Glomerular visceral epithelial cell (primary cell): Measurements from ENCODE around the gene OSBP2.
"Not testable (repeated sequence)": the region's sequence is repeated elsewhere in the genome, so short reads cannot be mapped to it uniquely, and the experiment has no call there.

Experiments
- DNase-seq: peaks from one replicate; pipeline ENCODE4 v3.0.0-alpha.2; 2016; ENCODE audit errors: extremely low spot score

The OSBP2 gene

GRCh38 chr22:30718491-30718890 lies 23.8 kb downstream of the OSBP2 start:
- DNase-seq = no peak

DNA sequence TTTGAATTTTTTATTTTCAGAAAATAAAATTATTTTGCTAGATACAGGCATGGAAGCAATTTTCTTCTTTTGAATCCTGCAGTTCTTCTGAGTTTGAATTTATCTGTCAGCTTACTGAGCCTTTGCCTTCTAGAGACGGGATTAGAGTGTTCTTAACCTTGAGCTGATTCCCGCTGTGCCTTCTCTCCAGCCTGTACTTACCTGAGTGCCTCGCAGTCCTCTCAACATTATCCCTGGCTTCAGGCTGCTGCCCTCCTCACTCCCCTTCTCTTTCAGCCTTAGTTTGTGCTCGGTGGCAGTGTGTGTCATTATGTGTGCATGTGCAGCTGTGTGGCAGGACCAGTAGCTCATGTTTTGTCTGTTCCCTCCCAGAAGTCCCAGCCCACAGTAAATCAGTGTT lies 24.3 kb downstream of the OSBP2 start:
- no peak for DNase-seq

GRCh38 chr22:30720263-30720837 lies 25.7 kb downstream of the OSBP2 start:
- DNase-seq = no peak

DNA sequence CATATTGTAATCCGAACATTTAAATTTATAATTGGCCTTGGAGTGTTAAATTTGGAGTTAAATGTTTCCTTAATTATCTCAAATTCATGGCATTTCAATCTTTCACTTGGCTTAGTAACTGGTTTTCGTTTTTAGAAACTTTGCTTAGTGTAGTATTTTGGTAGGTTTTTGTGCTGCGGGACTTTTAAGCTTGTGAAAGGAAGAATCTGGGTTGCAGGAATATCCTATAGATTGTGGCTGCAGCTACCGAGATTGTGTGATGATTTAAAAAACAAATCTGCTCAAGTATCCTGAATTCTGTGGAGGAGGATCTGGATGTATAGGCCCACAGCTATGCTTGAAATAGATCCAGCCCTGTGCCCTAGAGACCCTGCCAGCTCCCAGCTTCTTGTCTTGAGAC lies 27.1 kb downstream of the OSBP2 start:
- DNase-seq = no peak

DNA sequence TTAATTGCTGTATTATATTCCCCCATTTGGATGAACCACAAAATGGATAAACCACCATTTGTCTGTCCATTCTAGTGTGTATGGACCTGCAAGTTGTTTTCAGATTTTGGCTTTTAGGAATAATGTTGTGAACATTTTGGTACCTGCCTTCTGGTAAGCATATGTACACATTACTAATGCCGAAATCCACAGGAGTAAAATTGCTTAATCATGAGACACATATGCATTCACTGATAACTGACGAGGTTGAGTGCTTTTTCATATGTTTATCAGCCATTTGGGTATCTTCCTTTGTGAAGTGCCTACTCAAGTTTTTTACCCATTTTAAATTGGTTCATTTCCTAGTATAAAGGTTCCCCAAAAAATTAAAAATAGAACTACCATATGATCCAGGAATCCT lies 34.2 kb downstream of the OSBP2 start:
- no peak for DNase-seq

DNA sequence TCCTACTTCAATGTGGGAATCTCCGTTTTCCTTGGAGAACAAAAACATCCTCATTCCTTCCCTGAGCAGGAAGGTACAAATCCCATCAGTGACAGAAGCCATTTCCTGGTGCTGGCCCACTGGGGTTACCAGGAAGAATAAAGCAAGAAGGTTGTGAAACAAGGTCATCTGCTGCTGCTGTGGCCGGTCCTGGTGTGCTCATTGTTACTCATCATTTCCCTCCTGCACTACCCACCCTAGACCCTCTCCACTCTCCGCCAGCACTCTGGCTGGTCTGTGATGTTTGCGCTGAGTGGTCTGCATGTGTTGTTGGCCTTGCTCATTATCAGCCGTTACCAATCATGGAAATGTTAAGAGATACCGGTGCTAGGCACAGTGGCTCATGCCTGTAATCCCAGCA lies 37.0 kb downstream of the OSBP2 start:
- DNase-seq = no peak

GRCh38 chr22:30732426-30732825 lies 37.8 kb downstream of the OSBP2 start:
- no peak for DNase-seq

GRCh38 chr22:30733181-30733631 lies 38.5 kb downstream of the OSBP2 start:
- peak; percentile 1 for DNase-seq

GRCh38 chr22:30740007-30740406 lies 45.3 kb downstream of the OSBP2 start:
- not testable (repeated sequence) for DNase-seq

- DNase-seq = not testable (repeated sequence)
Measured at GRCh38 chr22:30740511-30740910, 45.8 kb downstream of the OSBP2 start.

- DNase-seq = no peak
Measured at GRCh38 chr22:30742291-30743256, 47.9 kb downstream of the OSBP2 start.

GRCh38 chr22:30743257-30744020 lies 48.8 kb downstream of the OSBP2 start:
- DNase-seq = no peak

GRCh38 chr22:30744224-30744623 lies 49.5 kb downstream of the OSBP2 start:
- no peak for DNase-seq

- no peak for DNase-seq
Measured at GRCh38 chr22:30747493-30747892, 52.8 kb downstream of the OSBP2 start.

GRCh38 chr22:30749272-30749671 lies 54.6 kb downstream of the OSBP2 start:
- no peak for DNase-seq

DNA sequence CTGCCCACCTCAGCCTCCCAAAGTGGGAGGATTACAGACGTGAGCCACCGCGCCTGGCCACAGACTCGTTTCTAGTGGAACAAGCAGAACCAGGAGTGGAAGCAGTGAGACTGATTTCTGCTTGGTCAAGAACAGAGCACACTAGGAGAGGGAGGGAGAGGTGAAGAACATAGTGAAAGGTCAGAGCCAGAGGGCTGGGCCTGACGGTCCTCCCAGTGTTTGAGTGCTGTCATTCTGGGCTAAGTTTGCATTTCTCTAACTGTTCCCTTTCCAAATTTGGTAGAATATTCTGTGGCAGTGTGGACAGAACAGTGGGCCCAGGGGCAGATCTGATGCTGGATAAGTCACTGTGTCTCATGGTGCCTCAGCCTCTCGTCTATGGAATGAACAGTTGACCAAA lies 55.2 kb downstream of the OSBP2 start:
- DNase-seq = no peak

GRCh38 chr22:30751529-30751928 lies 56.9 kb downstream of the OSBP2 start:
- DNase-seq = no peak

DNA sequence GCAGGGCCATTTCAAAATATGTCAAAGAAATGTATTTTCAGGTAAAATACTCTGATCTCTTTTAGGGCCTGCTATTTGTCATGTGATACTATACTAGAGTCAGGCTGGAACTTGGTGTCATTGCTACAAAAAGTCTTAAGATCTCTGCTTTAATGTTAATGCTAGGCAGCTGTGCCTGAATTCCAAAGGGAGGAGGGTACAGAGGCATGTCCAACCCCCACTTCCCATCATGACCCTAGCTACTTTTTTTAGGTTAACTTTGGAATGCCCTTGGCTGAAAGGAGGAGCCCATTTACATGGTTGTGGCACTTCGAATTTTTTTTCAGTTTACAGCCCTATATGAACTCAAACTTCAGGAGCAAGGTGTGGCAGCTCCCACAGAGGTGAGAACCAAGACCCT lies 58.1 kb downstream of the OSBP2 start:
- DNase-seq = no peak

DNA sequence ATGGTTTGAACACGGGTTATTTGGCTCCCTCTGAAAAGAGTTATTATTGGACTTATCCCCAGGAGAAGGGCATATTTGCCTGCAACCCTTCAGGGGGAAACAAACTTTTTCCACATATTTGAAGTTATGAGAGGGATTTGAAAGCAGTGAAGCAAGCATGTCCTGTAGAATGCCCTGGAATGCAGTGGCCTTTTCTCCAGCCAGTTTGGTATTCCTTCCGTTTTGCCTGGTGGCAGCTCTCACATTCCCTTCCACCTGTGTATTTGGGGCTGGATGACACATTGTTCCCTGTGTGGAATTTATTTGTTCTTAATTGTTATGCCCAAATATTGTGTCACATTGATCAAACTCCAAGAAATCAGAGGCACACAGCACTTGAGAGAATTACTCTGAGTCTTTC lies 59.0 kb downstream of the OSBP2 start:
- DNase-seq = no peak

- DNase-seq = no peak
Measured at GRCh38 chr22:30754521-30754920, 59.8 kb downstream of the OSBP2 start.

DNA sequence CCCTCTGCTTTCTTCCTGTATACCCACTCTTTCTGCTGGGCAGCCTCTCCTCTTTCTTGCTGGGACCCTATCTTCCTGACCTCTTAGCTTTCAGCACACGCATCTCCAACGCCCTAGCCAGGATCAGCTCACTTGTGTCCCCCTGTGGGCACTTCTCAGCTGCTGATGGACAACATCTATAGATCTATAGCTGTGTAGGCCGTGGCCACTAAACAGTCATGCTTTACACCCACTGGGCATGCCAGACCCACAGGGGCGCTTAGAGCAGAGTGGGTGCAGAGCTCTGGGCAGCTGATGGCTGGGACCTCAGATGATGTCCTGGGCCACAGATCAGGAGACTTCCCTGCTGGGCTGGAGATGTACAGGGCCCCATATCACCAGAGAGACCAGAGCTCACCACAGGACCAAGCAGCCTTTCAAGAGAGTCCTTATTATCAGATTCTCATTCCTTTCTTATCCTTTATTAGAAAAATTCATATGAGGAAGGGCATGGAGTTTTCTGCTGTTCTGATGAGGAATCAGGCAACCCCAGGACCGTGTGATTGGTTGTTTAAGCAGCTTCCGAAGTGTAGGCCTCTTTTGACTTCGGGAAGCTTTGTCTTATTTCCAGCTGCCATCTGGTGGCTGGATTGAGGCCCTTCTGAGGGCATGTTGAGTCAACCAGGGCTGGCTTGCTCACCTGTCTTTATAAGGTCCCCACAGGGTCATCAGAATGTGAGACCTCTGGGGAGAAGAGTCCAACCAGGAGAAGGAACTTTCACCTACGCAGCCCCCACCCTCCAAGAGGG lies 60.5 kb downstream of the OSBP2 start:
- peak; percentile 61 for DNase-seq

GRCh38 chr22:30755759-30756124 lies 61.1 kb downstream of the OSBP2 start:
- no peak for DNase-seq
